CD14-positive monocyte (primary cell): ENCODE results near the gene HNRNPLL. TPM values are rescaled to one million over a fixed set of nuclear protein-coding genes. Genes with fewer than 3 reads are reported as not detected.

ENCODE experiments used
- DNase-seq, 3 donors: peaks; one replicate each; pipeline ENCODE4 v3.0.0-alpha.2; 2011 to 2022
- H2AFZ ChIP-seq: 2 replicates; pipeline ENCODE4 v1.6.0; 2012; ENCODE audit warnings: mild to moderate bottlenecking, low read depth, low read length, inconsistent platforms; ENCODE audit not compliant: insufficient read depth, poor library complexity, severe bottlenecking
- H3K27ac ChIP-seq, 2 donors: 1 replicate in 1 of 2; 2 replicates in 1 of 2; pipeline ENCODE4 v1.5.1; 2012 to 2013; ENCODE audit warnings: low read length in 2 of 2, control low read depth in 1 of 2, inconsistent platforms in 1 of 2, low read depth in 1 of 2, mild to moderate bottlenecking in 1 of 2
- H3K27me3 ChIP-seq, 2 donors: one replicate each; pipeline versions ENCODE4 v1.6.0 to v1.6.1; 2011 to 2013; ENCODE audit warnings: low read length in 2 of 2; ENCODE audit not compliant: control insufficient read depth in 2 of 2, insufficient read depth in 2 of 2
- H3K36me3 ChIP-seq, 2 donors: replicated peaks in 1 of 2; 1 replicate in 1 of 2; 2 replicates in 1 of 2; pipeline versions ENCODE4 v1.5.1 to v1.6.1; 2012 to 2013; ENCODE audit warnings: low read length in 2 of 2, control low read depth in 1 of 2, inconsistent platforms in 1 of 2, mild to moderate bottlenecking in 1 of 2; ENCODE audit not compliant: insufficient read depth in 2 of 2, control insufficient read depth in 1 of 2
- H3K4me1 ChIP-seq, 2 donors: 1 replicate in 1 of 2; 2 replicates in 1 of 2; pipeline versions ENCODE4 v1.5.1 to v1.6.1; 2012 to 2013; ENCODE audit warnings: low read length in 2 of 2, control low read depth in 1 of 2, inconsistent platforms in 1 of 2, mild to moderate bottlenecking in 1 of 2, moderate library complexity in 1 of 2; ENCODE audit not compliant: insufficient read depth in 2 of 2, control insufficient read depth in 1 of 2
- H3K4me2 ChIP-seq: replicated peaks from 2 replicates; pipeline ENCODE3; 2012; ENCODE audit warnings: low read length, moderate library complexity, mild to moderate bottlenecking; ENCODE audit not compliant: poor library complexity, severe bottlenecking; ENCODE audit errors: extremely low read depth
- H3K4me3 ChIP-seq, 3 experiments: fragments of 200-600 bp in 1 of 3; sonication (generic) in 1 of 3; replicated peaks in 1 of 3; 1 replicate in 2 of 3; 2 replicates in 1 of 3; pipeline ENCODE4 v1.5.1; 2011 to 2013; ENCODE audit warnings: low read length in 3 of 3, mild to moderate bottlenecking in 3 of 3, control low read depth in 2 of 3, low read depth in 2 of 3, inconsistent platforms in 1 of 3, moderate library complexity in 1 of 3
- H3K79me2 ChIP-seq: 2 replicates; pipeline ENCODE4 v1.6.0; 2012; ENCODE audit warnings: mild to moderate bottlenecking, control low read depth, inconsistent platforms, low read length, moderate library complexity; ENCODE audit not compliant: insufficient read depth
- H3K9ac ChIP-seq: 2 replicates; pipeline ENCODE4 v1.6.0; 2017; ENCODE audit warnings: low read length, mild to moderate bottlenecking; ENCODE audit not compliant: insufficient read depth, poor library complexity, severe bottlenecking
- H3K9me3 ChIP-seq, 2 donors: replicated peaks in 1 of 2; 1 replicate in 1 of 2; 2 replicates in 1 of 2; pipeline versions ENCODE4 v1.5.1 to v1.6.1; 2012 to 2013; ENCODE audit warnings: low read length in 2 of 2, control low read depth in 1 of 2; ENCODE audit not compliant: control insufficient read depth in 1 of 2, insufficient read depth in 1 of 2
- H4K20me1 ChIP-seq: 2 replicates; pipeline ENCODE4 v1.6.0; 2012; ENCODE audit warnings: mild to moderate bottlenecking, low read length, control low read depth, moderate library complexity; ENCODE audit not compliant: insufficient read depth
- H3K27ac Mint-ChIP-seq, 7 donors: one replicate each; pipeline ENCODE4 v1.8.0; 2020; ENCODE audit warnings: mild to moderate bottlenecking in 7 of 7, mixed read lengths in 7 of 7, moderate library complexity in 6 of 7, inconsistent platforms in 2 of 7
- H3K27me3 Mint-ChIP-seq, 3 donors: one replicate each; pipeline ENCODE4 v1.8.0; 2021 to 2022; ENCODE audit warnings: low read depth in 3 of 3, mild to moderate bottlenecking in 3 of 3, mixed read lengths in 3 of 3, moderate library complexity in 3 of 3, inconsistent platforms in 1 of 3
- H3K36me3 Mint-ChIP-seq, 2 donors: one replicate each; pipeline ENCODE4 v1.8.0; 2020; ENCODE audit warnings: mixed read lengths in 2 of 2, inconsistent platforms in 1 of 2, mild to moderate bottlenecking in 1 of 2
- H3K4me1 Mint-ChIP-seq: one replicate; pipeline ENCODE4 v1.8.0; 2020; ENCODE audit warnings: mild to moderate bottlenecking, mixed read lengths
- H3K4me3 Mint-ChIP-seq, 2 donors: one replicate each; pipeline ENCODE4 v1.8.0; 2020; ENCODE audit warnings: mild to moderate bottlenecking in 2 of 2, mixed read lengths in 2 of 2, moderate library complexity in 1 of 2
- H3K9me3 Mint-ChIP-seq, 7 donors: one replicate each; pipeline ENCODE4 v1.8.0; 2020 to 2022; ENCODE audit warnings: mixed read lengths in 7 of 7, mild to moderate bottlenecking in 6 of 7, moderate library complexity in 6 of 7, inconsistent platforms in 2 of 7
- WGBS: methylation state at CpG from one replicate; pipeline ENCODE4 v1.1.5; 2013; ENCODE audit warnings: missing lambda C conversion rate; ENCODE audit not compliant: insufficient coverage; 5-methylcytosine and 5-hydroxymethylcytosine counted together
- intact Hi-C, 2 donors: fragments of 100-400 bp; cut with micrococcal nuclease; formaldehyde crosslinking; loops; one replicate each; pipeline versions ENCODE4 v1.15.0 to v1.15.1; 2023
- polyA plus RNA-seq, 3 donors: library from polyadenylated mRNA; depleted of rRNA in 1 of 3; unstranded in 2 of 3; stranded (reverse) in 1 of 3; fragments of 300-500 nt in 2 of 3; fragments of >200 nt in 1 of 3; fragmentation: Illumina TruSeq in 2 of 3; gene quantifications; 1 replicate in 2 of 3; 2 replicates in 1 of 3; pipeline ENCODE4 v1.2.3, GENCODE V29; 2012 to 2021
- TF ChIP-seq, protein P1 (sequence below): fragments of 200-600 bp; IDR thresholded peaks from one replicate; pipeline ENCODE4 v1.8.0; 2022; ENCODE audit warnings: antibody characterized with exemption, mild to moderate bottlenecking

Gene HNRNPLL
- polyA plus RNA-seq, 3 donors, result 12.4 to 16.8 (median 13.8) TPM

DNA sequence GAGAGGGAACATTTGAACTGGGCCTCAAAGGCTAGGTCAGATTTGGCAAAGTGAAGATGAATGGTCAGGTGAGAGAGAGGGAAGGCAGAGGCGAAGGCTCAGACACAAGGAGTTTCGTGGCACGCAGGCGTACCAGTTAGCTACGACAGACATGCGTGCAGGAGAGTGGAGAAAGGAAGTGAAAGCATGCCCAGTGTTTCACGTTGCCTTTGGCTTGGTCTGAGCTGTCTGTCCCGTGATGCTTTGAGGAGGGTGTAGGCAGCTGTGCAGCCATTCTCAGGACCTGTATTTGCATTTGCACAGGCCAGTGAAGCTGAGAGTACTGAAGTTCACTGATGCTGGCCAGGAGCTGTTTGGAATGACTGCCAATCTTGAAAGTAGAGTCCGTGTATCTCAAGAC lies 69.5 kb downstream of the HNRNPLL start:
- peaks cover 24 to 64% (median 39%) of the 10 kb centered on the region in 3 donors for H3K27me3 Mint-ChIP-seq
- peak overlapping the region; percentile 43 for H3K4me2 ChIP-seq
- H3K36me3 ChIP-seq, result no peaks in the 10 kb centered on the region
- no peaks in the 10 kb centered on the region for H4K20me1 ChIP-seq
- no peak overlapping the region for H3K4me3 ChIP-seq
- H3K79me2 ChIP-seq, result no peaks in the 10 kb centered on the region
- H3K27ac ChIP-seq, result peak overlapping the region in 1 of 2 donors; percentile 44
- H3K27ac Mint-ChIP-seq, result peak overlapping the region in 1 of 7 donors; percentile 16
- peak overlapping the region; percentile 43 for H2AFZ ChIP-seq
- H3K4me3 Mint-ChIP-seq, result peak overlapping the region; percentile 40 to 83
- H3K9me3 Mint-ChIP-seq, result peaks cover 0 to 5% (median 0%) of the 10 kb centered on the region in 7 donors
- H3K4me1 Mint-ChIP-seq, result peaks cover 20% of the 10 kb centered on the region
- DNase-seq, result peak; percentile 72 to 83 (median 74)
- WGBS, result 30% methylated on average over 9 of the region's 9 CpGs
- no peaks in the 10 kb centered on the region for H3K9me3 ChIP-seq
- peaks cover 20 to 23% of the 10 kb centered on the region in 2 donors for H3K4me1 ChIP-seq
- TF ChIP-seq, protein P1, sequence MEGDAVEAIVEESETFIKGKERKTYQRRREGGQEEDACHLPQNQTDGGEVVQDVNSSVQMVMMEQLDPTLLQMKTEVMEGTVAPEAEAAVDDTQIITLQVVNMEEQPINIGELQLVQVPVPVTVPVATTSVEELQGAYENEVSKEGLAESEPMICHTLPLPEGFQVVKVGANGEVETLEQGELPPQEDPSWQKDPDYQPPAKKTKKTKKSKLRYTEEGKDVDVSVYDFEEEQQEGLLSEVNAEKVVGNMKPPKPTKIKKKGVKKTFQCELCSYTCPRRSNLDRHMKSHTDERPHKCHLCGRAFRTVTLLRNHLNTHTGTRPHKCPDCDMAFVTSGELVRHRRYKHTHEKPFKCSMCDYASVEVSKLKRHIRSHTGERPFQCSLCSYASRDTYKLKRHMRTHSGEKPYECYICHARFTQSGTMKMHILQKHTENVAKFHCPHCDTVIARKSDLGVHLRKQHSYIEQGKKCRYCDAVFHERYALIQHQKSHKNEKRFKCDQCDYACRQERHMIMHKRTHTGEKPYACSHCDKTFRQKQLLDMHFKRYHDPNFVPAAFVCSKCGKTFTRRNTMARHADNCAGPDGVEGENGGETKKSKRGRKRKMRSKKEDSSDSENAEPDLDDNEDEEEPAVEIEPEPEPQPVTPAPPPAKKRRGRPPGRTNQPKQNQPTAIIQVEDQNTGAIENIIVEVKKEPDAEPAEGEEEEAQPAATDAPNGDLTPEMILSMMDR, result no peak
- H3K9ac ChIP-seq, result no peak overlapping the region
- intact Hi-C loops, result no loop called here
- peaks cover 5 to 24% of the 10 kb centered on the region in 2 donors for H3K27me3 ChIP-seq
- no peaks in the 10 kb centered on the region for H3K36me3 Mint-ChIP-seq

DNA sequence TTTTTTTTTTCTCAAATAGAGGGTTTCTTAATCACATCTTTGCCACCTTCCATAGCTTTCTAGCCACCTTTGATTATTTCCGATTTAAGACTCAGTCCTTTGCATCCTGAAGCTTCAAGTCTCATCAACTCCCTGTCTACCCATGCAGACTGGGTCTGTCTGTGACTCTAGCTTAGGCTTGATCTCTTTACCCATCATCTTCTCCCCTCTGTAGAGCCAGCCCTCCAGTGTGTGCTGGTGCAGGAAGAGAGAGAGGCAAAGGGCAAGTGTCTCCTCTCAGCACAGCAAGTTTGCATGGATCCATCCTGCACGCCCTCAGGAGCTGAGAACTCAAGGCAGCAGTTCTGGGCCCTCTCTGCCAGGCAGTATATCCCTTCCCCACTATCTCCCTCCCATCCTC lies 70.4 kb downstream of the HNRNPLL start:
- Histone ChIP-seq H3K4me3 (no peak overlapping the region), H3K4me1 (peaks cover 22 to 27% of the 10 kb centered on the region in 2 donors), H2AFZ (peak overlapping the region; percentile 43), H3K36me3 (no peaks in the 10 kb centered on the region), H3K79me2 (no peaks in the 10 kb centered on the region), H3K27ac (no peak overlapping the region), H3K9me3 (no peaks in the 10 kb centered on the region), H3K27me3 (peaks cover 10 to 32% of the 10 kb centered on the region in 2 donors), H3K4me2 (no peak overlapping the region), H3K9ac (no peak overlapping the region), H4K20me1 (no peaks in the 10 kb centered on the region)
- WGBS, result 82% methylated on average over 2 of the region's 2 CpGs
- no peak overlapping the region for H3K27ac Mint-ChIP-seq
- peaks cover 0 to 5% (median 0%) of the 10 kb centered on the region in 7 donors for H3K9me3 Mint-ChIP-seq
- no peak for DNase-seq
- H3K4me1 Mint-ChIP-seq, result peaks cover 22% of the 10 kb centered on the region
- H3K36me3 Mint-ChIP-seq, result peaks cover 0 to 1% of the 10 kb centered on the region in 2 donors
- intact Hi-C loops, result no loop called here
- H3K4me3 Mint-ChIP-seq, result no peak overlapping the region
- TF ChIP-seq, protein P1, result no peak
- H3K27me3 Mint-ChIP-seq, result peaks cover 32 to 66% (median 44%) of the 10 kb centered on the region in 3 donors
